Measurements from ENCODE around the gene POLA1. TPM values are rescaled to one million over a fixed set of nuclear protein-coding genes. Genes with fewer than 3 reads are reported as not detected.
A peak's percentile ranks its signal among the peaks of the same experiment; 100 is the strongest.
"Not testable (repeated sequence)": the region's sequence is repeated elsewhere in the genome, so short reads cannot be mapped to it uniquely, and the experiment has no call there.

The POLA1 gene
- total RNA-seq, 1 donor from 2014 or later: 8.0 TPM

GRCh38 chrX:24782011-24782410, 88.3 kb downstream of the POLA1 start:
- no peak for DNase-seq
- intact Hi-C loops (cut with micrococcal nuclease): no loop called here
- no peak for ATAC-seq

GRCh38 chrX:24789047-24789446, 95.3 kb downstream of the POLA1 start:
- no peak for DNase-seq
- intact Hi-C loops (cut with micrococcal nuclease): no loop called here
- ATAC-seq: no peak

- ATAC-seq (no peak), DNase-seq (no peak)
These were observed 96.4 kb downstream of the POLA1 start for GRCh38 chrX:24790166-24790565.

GRCh38 chrX:24796204-24796603, 102.5 kb downstream of the POLA1 start:
- intact Hi-C loops (cut with micrococcal nuclease): no loop called here
- DNase-seq: no peak
- ATAC-seq: no peak

More at GRCh38 chrX:24790166-24790565, 96.4 kb downstream of the POLA1 start:
- intact Hi-C loops (cut with micrococcal nuclease): no loop called here

- peak; percentile 50 for ATAC-seq
- DNase-seq: no peak
- intact Hi-C loops (cut with micrococcal nuclease): no loop called here
These were observed 105.4 kb downstream of the POLA1 start for GRCh38 chrX:24799078-24799477.

GRCh38 chrX:24799565-24799964, 105.8 kb downstream of the POLA1 start:
- DNase-seq: no peak

GRCh38 chrX:24805201-24805600, 111.5 kb downstream of the POLA1 start:
- intact Hi-C loops (cut with micrococcal nuclease): no loop called here
- ATAC-seq (no peak), DNase-seq (no peak)

More at GRCh38 chrX:24799565-24799964, 105.8 kb downstream of the POLA1 start:
- peak; percentile 84 for ATAC-seq
- intact Hi-C loops (cut with micrococcal nuclease): no loop called here

- DNase-seq; ATAC-seq; intact Hi-C loops (cut with micrococcal nuclease): not testable (repeated sequence)
These were observed 126.1 kb downstream of the POLA1 start for GRCh38 chrX:24819807-24820206.

GRCh38 chrX:24828147-24828546, 134.4 kb downstream of the POLA1 start:
- ATAC-seq (no peak), DNase-seq (no peak)
- intact Hi-C loops (cut with micrococcal nuclease): no loop called here

GRCh38 chrX:24828600-24828999, 134.9 kb downstream of the POLA1 start:
- intact Hi-C loops (cut with micrococcal nuclease): no loop called here
- ATAC-seq (no peak), DNase-seq (no peak)

GRCh38 chrX:24833695-24834094, 140.0 kb downstream of the POLA1 start:
- intact Hi-C loops (cut with micrococcal nuclease): no loop called here
- DNase-seq: no peak
- no peak for ATAC-seq

GRCh38 chrX:24837966-24838365, 144.2 kb downstream of the POLA1 start:
- ATAC-seq (no peak), DNase-seq (no peak)
- intact Hi-C loops (cut with micrococcal nuclease): loop anchor here (5.0 kb wide), 1 partner anchor 304 kb away; no protein-coding TSS in a partner anchor

- DNase-seq: no peak
- intact Hi-C loops (cut with micrococcal nuclease): loop anchor here (5.0 kb wide), 1 partner anchor 304 kb away; no protein-coding TSS in a partner anchor
- ATAC-seq: no peak
These were observed 144.9 kb downstream of the POLA1 start for GRCh38 chrX:24838629-24839028.

GRCh38 chrX:24839331-24839730, 145.6 kb downstream of the POLA1 start:
- DNase-seq: no peak
- intact Hi-C loops (cut with micrococcal nuclease): loop anchor here (5.0 kb wide), 1 partner anchor 303 kb away; no protein-coding TSS in a partner anchor
- ATAC-seq: no peak

- no peak for ATAC-seq
- intact Hi-C loops (cut with micrococcal nuclease): no loop called here
- DNase-seq: no peak
These were observed 148.8 kb downstream of the POLA1 start for GRCh38 chrX:24842486-24842885.

- intact Hi-C loops (cut with micrococcal nuclease): no loop called here
- ATAC-seq: no peak
These were observed 152.9 kb downstream of the POLA1 start for GRCh38 chrX:24846550-24847150.

GRCh38 chrX:24851289-24851688, 157.6 kb downstream of the POLA1 start:
- DNase-seq (no peak), ATAC-seq (no peak)
- intact Hi-C loops (cut with micrococcal nuclease): no loop called here

More at GRCh38 chrX:24846550-24847150, 152.9 kb downstream of the POLA1 start:
- DNase-seq: no peak

GRCh38 chrX:24851780-24852179, 158.1 kb downstream of the POLA1 start:
- no peak for ATAC-seq
- intact Hi-C loops (cut with micrococcal nuclease): no loop called here

GRCh38 chrX:24858004-24858746, 164.5 kb downstream of the POLA1 start:
- ATAC-seq (no peak), DNase-seq (no peak)
- intact Hi-C loops (cut with micrococcal nuclease): no loop called here

More at GRCh38 chrX:24851780-24852179, 158.1 kb downstream of the POLA1 start:
- no peak for DNase-seq

GRCh38 chrX:24859211-24859841, 165.6 kb downstream of the POLA1 start:
- no peak for ATAC-seq
- DNase-seq: no peak
- intact Hi-C loops (cut with micrococcal nuclease): no loop called here

Data from left ventricle myocardium superior (tissue), 1 donor.